Measurements from ENCODE around the gene ATP1A1.

- TF ChIP-seq CTCF (IDR thresholded peaks at IDR 0.05) (no peak), EP300 (IDR thresholded peaks at IDR 0.05) (no peak), POLR2A (IDR thresholded peaks at IDR 0.05) (no peak), POLR2AphosphoS5 (IDR thresholded peaks at IDR 0.05) (no peak)
These were observed 20.7 kb downstream of the ATP1A1 start for GRCh38 chr1:116393792-116394191.

Data from gastroesophageal sphincter (tissue), 3 donors.